Activated T-cell treated with anti-CD3 and anti-CD28 coated beads for 24 hours (primary cell): Measurements from ENCODE around the gene PSMC3IP.
"Not testable (repeated sequence)": the region's sequence is repeated elsewhere in the genome, so short reads cannot be mapped to it uniquely, and the experiment has no call there.

Source experiments
- DNase-seq: peaks from one replicate; pipeline ENCODE4 v3.0.0-alpha.2; 2020; ENCODE audit warnings: low read depth

PSMC3IP gene

GRCh38 chr17:42560246-42560645, 17.3 kb downstream of the PSMC3IP start:
- no peak for DNase-seq

DNA sequence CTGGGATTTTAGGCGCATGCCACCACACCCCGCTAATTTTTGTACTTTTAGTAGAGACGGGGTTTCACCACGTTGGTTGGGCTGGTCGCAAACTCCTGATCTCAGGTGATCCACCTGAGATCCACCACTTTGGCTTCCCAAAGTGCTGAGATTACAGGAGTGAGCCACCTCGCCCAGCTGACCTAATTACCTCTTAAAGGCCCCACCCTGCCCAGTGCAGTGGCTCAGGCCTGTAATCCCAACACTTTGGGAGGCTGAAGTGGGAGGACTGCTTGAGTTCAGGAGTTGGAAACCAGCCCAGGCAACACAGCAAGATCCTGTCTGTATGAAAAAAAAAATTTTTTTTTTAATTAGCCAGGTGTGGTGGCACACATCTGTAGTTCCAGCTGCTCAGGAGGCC, 18.5 kb downstream of the PSMC3IP start:
- no peak for DNase-seq

- not testable (repeated sequence) for DNase-seq
Measured at GRCh38 chr17:42555961-42556617, 21.4 kb downstream of the PSMC3IP start.

GRCh38 chr17:42555122-42555622, 22.4 kb downstream of the PSMC3IP start:
- DNase-seq: no peak

DNA sequence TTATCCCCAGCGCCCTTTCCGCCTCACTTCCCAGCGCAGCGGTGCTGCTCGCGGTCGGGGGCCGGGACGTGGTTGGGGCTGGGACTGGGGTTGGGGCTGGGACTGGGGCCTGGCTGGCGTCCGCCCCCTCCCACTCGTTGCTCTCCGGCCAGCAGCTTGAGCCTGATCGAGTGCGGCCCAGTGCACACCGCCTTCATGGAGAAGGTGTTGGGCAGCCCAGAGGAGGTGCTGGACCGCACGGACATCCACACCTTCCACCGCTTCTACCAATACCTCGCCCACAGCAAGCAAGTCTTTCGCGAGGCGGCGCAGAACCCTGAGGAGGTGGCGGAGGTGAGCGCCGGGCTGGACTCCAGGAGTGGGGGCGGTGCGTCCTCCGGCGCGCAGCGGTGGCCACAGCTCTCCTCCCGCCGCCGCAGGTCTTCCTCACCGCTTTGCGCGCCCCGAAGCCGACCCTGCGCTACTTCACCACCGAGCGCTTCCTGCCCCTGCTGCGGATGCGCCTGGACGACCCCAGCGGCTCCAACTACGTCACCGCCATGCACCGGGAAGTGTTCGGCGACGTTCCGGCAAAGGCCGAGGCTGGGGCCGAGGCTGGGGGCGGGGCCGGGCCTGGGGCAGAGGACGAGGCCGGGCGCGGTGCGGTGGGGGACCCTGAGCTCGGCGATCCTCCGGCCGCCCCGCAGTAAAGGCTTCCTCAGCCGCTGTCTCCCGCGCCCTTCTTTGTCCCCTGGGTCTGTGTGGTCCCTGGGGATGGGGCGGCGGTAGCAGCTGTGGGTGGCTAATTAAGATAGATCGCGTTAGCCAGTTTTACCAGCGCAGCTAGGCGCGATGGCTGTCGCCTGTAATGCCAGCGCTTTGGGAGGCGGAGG, 23.0 kb downstream of the PSMC3IP start:
- peak; percentile 73 for DNase-seq

DNA sequence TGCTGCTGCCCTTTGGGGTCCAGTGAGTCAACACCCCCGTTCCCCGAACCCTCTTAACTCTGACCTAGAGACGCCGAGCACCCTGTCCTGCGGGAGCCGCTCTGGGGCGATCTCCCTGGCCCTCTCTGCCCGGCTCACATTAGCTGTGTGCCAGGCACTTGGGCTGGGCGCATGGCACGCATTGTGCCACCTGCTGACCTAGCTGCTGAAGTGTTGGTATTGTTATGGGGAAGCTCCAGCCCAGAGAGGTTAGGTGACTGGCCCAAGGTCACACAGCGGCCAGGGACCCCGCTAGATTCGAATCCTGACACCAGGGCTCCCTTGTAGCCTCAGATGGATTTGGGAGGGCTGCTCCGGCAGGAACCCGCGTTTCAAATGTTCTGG, 23.7 kb downstream of the PSMC3IP start:
- DNase-seq: no peak

- no peak for DNase-seq
Measured at GRCh38 chr17:42553161-42553818, 24.2 kb downstream of the PSMC3IP start.

DNA sequence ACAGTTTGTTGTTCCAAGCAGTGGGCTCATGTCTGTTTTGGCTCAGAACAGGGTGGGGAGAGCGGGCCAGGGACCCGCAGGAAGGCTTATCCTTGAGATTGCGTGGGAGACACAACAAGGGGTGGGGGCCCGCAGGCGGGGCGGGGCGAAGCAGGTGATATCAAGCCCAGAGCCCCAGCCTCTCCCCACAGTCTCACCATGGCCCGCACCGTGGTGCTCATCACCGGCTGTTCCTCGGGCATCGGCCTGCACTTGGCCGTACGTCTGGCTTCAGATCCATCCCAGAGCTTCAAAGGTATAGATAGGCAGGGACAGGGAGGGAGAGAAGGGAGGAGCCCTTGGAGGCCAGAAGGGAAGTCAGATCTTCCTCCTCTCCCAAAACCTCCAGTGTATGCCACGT, 24.8 kb downstream of the PSMC3IP start, which contains the start of gene HSD17B1:
Gene HSD17B1, plus strand, starts transcription at position 188 of the 400 bp plus-strand sequence. Its CDS starts 11 bp downstream, at position 199.
- DNase-seq: not testable (repeated sequence)

GRCh38 chr17:42548993-42549755, 28.4 kb downstream of the PSMC3IP start:
- DNase-seq: no peak

GRCh38 chr17:42548070-42548837, 29.3 kb downstream of the PSMC3IP start:
- DNase-seq: peak; percentile 67

DNA sequence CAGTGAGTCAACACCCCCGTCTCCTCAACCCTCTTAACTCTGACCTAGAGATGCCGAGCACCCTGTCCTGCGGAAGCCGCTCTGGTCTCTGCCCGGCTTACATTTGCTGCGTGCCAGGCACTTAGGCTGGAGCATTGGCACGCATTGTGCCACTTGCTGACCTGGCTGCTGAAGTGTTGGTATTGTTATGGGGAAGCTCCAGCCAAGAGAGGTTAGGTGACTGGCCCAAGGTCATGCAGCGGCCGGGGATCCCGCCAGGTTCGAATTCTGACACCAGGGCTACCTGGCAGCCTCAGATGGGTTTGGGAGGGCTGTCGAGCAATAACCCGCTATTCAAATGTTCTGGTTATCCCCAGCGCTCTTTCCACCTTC, 29.8 kb downstream of the PSMC3IP start:
- no peak for DNase-seq

- no peak for DNase-seq
Measured at GRCh38 chr17:42547001-42547461, 30.5 kb downstream of the PSMC3IP start.

GRCh38 chr17:42545755-42546505, 31.6 kb downstream of the PSMC3IP start:
- not testable (repeated sequence) for DNase-seq

DNA sequence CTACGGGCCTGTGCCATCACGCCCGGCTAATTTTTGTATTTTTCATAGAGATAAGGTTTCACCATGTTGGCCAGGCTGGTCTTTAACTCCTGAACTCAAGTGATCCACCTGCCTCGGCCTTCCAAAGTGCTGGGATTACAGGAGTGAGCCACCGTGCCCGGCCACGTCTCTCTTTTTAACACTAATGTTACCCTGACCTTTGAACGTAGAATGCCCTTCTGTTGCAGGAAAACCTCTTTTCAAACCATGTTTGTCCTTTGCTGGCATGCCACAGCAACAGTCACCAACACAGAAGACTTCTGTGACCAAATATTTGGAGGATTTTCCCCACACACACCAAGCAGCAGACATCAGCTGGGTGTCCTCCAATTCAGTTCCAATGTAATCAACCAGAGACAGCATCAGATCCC, 32.6 kb downstream of the PSMC3IP start:
- no peak for DNase-seq

- DNase-seq: no peak
Measured at GRCh38 chr17:42543190-42544079, 34.1 kb downstream of the PSMC3IP start.

- no peak for DNase-seq
Measured at GRCh38 chr17:42541041-42541833, 36.3 kb downstream of the PSMC3IP start.

- DNase-seq: not testable (repeated sequence)
Measured at GRCh38 chr17:42540558-42540957, 37.0 kb downstream of the PSMC3IP start.

- no peak for DNase-seq
Measured at GRCh38 chr17:42538482-42538881, 39.0 kb downstream of the PSMC3IP start.
